ENCODE data around the gene DCK. TPM values are rescaled to one million over a fixed set of nuclear protein-coding genes. Genes with fewer than 3 reads are reported as not detected.

The DCK gene
- total and polyA plus RNA-seq, 7 donors, result 4.3 to 12.9 (median 6.3) TPM

DNA sequence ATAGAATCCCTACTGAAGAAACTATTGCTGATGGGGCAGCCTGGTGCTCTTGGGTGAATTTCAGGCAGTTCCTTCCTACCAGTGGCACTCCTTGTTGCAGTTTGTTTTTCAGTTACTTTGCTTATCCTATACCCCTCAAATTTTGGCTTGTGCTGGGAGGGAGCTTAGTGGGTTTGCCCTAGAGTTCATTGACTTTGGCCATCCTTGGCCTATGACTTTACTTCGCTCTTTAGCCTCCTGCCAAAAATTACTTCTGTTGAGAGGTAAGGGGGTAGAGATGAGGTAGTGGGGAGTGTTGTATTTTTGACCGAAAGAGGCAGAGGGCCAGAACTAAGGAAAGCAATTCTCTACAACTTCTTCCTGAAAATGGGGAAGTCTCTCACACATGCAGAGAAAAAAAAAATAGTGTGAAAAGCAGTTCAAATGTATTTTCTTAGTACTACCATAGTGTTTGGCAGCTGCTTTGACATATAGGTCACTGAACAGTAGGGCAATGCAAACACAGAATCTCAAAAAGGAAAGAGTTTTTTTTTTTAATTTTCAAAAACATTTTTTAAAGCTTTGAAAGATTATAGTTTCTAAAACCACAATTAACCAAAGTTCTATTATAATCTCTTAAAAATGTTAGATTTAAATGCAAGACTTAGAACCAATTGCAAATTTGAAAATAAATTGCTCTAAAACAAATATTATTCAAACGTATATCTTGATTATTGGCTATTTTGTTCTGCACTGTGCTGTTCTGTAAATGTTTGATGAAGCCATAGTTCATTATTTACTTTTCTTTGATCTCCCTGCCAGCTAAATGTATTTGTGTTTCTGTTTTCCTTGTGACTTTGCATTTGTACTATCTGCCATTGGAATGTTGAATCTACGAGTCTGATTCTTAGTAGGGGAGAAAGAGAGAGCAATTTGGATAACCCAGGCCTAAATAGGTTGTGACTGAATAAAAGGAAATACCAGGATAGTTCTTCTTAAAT is 73.6 kb downstream of the DCK start:
- TF ChIP-seq, protein P1, sequence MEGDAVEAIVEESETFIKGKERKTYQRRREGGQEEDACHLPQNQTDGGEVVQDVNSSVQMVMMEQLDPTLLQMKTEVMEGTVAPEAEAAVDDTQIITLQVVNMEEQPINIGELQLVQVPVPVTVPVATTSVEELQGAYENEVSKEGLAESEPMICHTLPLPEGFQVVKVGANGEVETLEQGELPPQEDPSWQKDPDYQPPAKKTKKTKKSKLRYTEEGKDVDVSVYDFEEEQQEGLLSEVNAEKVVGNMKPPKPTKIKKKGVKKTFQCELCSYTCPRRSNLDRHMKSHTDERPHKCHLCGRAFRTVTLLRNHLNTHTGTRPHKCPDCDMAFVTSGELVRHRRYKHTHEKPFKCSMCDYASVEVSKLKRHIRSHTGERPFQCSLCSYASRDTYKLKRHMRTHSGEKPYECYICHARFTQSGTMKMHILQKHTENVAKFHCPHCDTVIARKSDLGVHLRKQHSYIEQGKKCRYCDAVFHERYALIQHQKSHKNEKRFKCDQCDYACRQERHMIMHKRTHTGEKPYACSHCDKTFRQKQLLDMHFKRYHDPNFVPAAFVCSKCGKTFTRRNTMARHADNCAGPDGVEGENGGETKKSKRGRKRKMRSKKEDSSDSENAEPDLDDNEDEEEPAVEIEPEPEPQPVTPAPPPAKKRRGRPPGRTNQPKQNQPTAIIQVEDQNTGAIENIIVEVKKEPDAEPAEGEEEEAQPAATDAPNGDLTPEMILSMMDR (IDR thresholded peaks at IDR 0.05), result no peak
- no peak overlapping the region for H3K27ac ChIP-seq
- no peaks in the 10 kb centered on the region for H3K27me3 ChIP-seq (ENCODE audit: insufficient read depth in 3 of 3, low read length in 2 of 3)
- WGBS, 3 donors, result 85 to 88% (median 87%) methylated on average over 4 of the region's 4 CpGs
- no peaks in the 10 kb centered on the region for H3K4me1 ChIP-seq
- H3K4me3 ChIP-seq, result no peak overlapping the region
- no peaks in the 10 kb centered on the region for H3K36me3 ChIP-seq (ENCODE audit: insufficient read depth in 1 of 2, low read depth in 1 of 2)
- ATAC-seq (no peak), DNase-seq (no peak)
- no peaks in the 10 kb centered on the region for H3K9me3 ChIP-seq
- intact Hi-C loops (cut with DNase I), result no loop called here

DNA sequence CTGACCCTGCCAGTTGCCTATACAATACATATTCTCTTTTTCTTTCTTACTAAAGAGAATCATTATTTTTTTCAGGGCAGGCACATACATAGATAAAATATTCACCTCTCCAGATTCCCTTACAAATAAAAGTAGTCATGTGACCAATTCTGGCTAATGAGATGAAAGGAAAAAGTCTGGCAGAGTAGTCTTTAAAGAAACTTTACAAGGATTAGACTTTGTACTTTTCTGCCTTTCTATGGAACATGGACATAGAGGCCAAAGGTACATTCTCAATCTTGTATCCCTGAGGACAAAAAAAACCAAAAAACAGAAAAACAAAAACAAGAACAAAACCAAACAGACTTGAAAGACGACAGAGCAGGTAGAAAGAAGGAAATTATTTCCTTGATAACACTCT is 75.6 kb downstream of the DCK start:
- Histone ChIP-seq H3K27ac (no peak overlapping the region), H3K4me3 (no peak overlapping the region), H3K27me3 (ENCODE audit: insufficient read depth in 3 of 3, low read length in 2 of 3) (no peaks in the 10 kb centered on the region), H3K9me3 (no peaks in the 10 kb centered on the region), H3K4me1 (peaks cover 3% of the 10 kb centered on the region), H3K36me3 (ENCODE audit: insufficient read depth in 1 of 2, low read depth in 1 of 2) (no peaks in the 10 kb centered on the region)
- WGBS, 3 donors, result 64 to 81% (median 71%) methylated on average over 1 of the region's 1 CpG
- TF ChIP-seq, protein P1 (IDR thresholded peaks at IDR 0.05), result no peak
- DNase-seq (no peak), ATAC-seq (no peak)
- intact Hi-C loops (cut with DNase I), result no loop called here

DNA sequence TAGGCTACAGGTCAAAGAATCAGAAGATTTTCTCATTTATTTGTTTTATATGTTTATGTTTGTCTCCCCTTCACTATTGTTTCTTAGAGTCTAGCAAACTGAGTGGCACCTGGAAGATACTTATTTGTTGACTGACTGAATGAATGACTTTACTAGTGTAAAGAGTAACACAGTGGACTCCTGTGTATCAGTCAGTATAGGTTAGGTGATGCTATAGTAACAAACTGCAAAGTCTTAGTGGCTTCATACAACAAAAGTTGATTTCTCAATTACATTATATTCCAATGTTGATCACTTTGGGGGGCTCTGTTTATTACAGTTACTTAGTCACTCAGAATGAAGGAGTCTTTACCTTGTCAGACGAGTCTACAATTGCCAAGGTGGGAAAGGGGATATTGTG is 76.6 kb downstream of the DCK start:
- TF ChIP-seq, protein P1 (IDR thresholded peaks at IDR 0.05), result no peak
- no peaks in the 10 kb centered on the region for H3K9me3 ChIP-seq
- DNase-seq (no peak), ATAC-seq (no peak)
- no peak overlapping the region for H3K4me3 ChIP-seq
- WGBS, 3 donors, result 53 to 90% (median 82%) methylated on average over 1 of the region's 1 CpG
- intact Hi-C loops (cut with DNase I), result no loop called here
- no peaks in the 10 kb centered on the region for H3K27me3 ChIP-seq (ENCODE audit: insufficient read depth in 3 of 3, low read length in 2 of 3)
- no peaks in the 10 kb centered on the region for H3K36me3 ChIP-seq (ENCODE audit: insufficient read depth in 1 of 2, low read depth in 1 of 2)
- no peak overlapping the region for H3K27ac ChIP-seq
- H3K4me1 ChIP-seq, result peaks cover 8% of the 10 kb centered on the region

DNA sequence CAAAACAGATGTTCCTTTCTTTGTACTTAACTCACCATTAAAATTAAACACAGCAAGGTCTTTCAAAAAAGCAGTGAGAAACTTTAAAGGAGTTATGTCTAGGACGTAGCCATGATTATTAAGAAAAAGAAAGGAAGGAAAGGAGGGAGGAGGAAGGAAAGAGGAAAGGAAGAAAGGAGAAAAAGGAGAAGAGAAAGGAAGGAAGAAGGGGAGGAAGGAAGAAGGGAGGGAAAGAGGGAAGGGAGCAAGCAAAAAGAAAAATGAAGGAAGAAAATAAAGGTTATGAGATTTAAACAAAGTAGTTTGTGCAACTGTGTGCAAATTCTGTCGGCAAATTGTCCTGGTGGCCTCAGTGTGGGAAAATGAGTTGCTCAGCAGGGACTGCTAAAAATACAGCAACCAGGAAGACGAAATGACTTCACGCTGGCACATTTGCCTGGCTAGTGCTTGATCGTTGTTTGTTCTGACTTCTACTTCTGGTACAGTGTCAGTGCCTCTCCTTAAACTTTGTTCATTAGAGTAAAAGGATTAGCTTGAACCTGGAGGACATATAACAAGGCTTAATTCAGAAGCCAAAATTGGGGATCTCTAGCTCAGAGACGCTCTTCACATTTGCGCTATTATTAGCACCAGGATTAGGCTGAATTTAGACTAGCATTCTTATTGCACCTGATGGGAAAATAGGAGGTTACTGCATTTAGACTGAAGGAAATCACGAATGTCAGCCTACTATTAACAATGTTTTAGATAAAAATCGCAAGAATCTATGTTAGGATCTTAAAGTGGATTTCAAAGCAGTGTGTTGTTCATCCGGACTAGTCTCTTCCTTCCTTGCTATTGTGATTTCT is 81.2 kb downstream of the DCK start:
- H3K27ac ChIP-seq, result peak overlapping the region; percentile 72

More for the DNA sequence above, 81.2 kb downstream of the DCK start:
- ATAC-seq (peak; percentile 72 to 95 (median 82)), DNase-seq (no peak)
- Histone ChIP-seq H3K36me3 (ENCODE audit: insufficient read depth in 1 of 2, low read depth in 1 of 2) (no peaks in the 10 kb centered on the region), H3K9me3 (no peaks in the 10 kb centered on the region), H3K4me1 (peaks cover 11% of the 10 kb centered on the region), H3K27me3 (ENCODE audit: insufficient read depth in 3 of 3, low read length in 2 of 3) (no peaks in the 10 kb centered on the region), H3K4me3 (peak overlapping the region; percentile 54)
- intact Hi-C loops (cut with DNase I), result no loop called here
- WGBS, 3 donors, result 18 to 30% (median 22%) methylated on average over 10 of the region's 10 CpGs
- TF ChIP-seq, protein P1 (IDR thresholded peaks at IDR 0.05), result no peak

Other genes starting within 250 kb of the DCK start
- gene GRSF1, start 153.8 kb upstream of the DCK start, total RNA-seq, result 100 to 1,000 TPM; 114 to 144 (median 130) TPM
- gene GRSF1, start 153.8 kb upstream of the DCK start, polyA plus RNA-seq, result 100 to 1,000 TPM in 1 of 3 donors, 10 to 100 TPM in 2; 85.2 to 138 (median 96.6) TPM
- gene MOB1B, start 91.3 kb upstream of the DCK start, total RNA-seq, result 10 to 100 TPM in 3 of 4 donors, 1 to 10 TPM in 1; 9.8 to 22.3 (median 12.8) TPM
- gene MOB1B, start 91.3 kb upstream of the DCK start, polyA plus RNA-seq, result 1 to 10 TPM; 2.8 to 5.7 (median 5.4) TPM